Lower leg skin (tissue), 3 donors: Measurements from ENCODE around the gene CELF2.

ENCODE experiments used
- POLR2A ChIP-seq, 2 donors: fragments of 450-650 bp; IDR thresholded peaks; one replicate each; pipeline ENCODE4 v1.6.1; 2016 to 2017; ENCODE audit warnings: antibody characterized with exemption in 2 of 2, mild to moderate bottlenecking in 1 of 2, moderate library complexity in 1 of 2
- TF ChIP-seq, protein P1 (sequence below), 3 donors: fragments of 450-650 bp; IDR thresholded peaks; one replicate each; pipeline ENCODE4 v1.5.1; 2016; ENCODE audit warnings: antibody characterized with exemption in 3 of 3, mild to moderate bottlenecking in 3 of 3, moderate library complexity in 2 of 3

- TF ChIP-seq, protein P1, sequence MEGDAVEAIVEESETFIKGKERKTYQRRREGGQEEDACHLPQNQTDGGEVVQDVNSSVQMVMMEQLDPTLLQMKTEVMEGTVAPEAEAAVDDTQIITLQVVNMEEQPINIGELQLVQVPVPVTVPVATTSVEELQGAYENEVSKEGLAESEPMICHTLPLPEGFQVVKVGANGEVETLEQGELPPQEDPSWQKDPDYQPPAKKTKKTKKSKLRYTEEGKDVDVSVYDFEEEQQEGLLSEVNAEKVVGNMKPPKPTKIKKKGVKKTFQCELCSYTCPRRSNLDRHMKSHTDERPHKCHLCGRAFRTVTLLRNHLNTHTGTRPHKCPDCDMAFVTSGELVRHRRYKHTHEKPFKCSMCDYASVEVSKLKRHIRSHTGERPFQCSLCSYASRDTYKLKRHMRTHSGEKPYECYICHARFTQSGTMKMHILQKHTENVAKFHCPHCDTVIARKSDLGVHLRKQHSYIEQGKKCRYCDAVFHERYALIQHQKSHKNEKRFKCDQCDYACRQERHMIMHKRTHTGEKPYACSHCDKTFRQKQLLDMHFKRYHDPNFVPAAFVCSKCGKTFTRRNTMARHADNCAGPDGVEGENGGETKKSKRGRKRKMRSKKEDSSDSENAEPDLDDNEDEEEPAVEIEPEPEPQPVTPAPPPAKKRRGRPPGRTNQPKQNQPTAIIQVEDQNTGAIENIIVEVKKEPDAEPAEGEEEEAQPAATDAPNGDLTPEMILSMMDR (IDR thresholded peaks at IDR 0.05): no peak
- TF ChIP-seq POLR2A (IDR thresholded peaks at IDR 0.05): no peak
Measured at GRCh38 chr10:11108356-11108755, 90.7 kb downstream of the CELF2 start.
